H1 (cell line): ENCODE data around the gene HIPK1. TPM values are rescaled to one million over a fixed set of nuclear protein-coding genes. Genes with fewer than 3 reads are reported as not detected.

Source experiments
- CTCF ChIA-PET: fragments of 300-600 bp; sonication (Branson Sonifier 250); formaldehyde crosslinking; loops from one replicate; lab custom pipeline; 2021; ENCODE audit not compliant: partially characterized antibody; lab: Charles Lee
- POLR2A ChIA-PET: fragments of 300-600 bp; sonication (Branson Sonifier 250); formaldehyde crosslinking; loops from one replicate; lab custom pipeline; 2021; ENCODE audit warnings: inconsistent platforms; ENCODE audit not compliant: partially characterized antibody; lab: Charles Lee
- DNase-seq, 2 experiments: peaks; one replicate each; pipeline versions ENCODE4 v3.0.0 to v3.0.0-alpha.2; 2010 to 2022; ENCODE audit warnings: low spot score in 2 of 2, low read depth in 1 of 2, mixed read lengths in 1 of 2
- FAIRE-seq: peaks from 2 replicates; lab custom pipeline; 2011; peaks lifted over from hg19 to GRCh38; lab: Jason Lieb, UNC
- H2AFZ ChIP-seq: 2 replicates; pipeline ENCODE4 v1.8.1; 2012; ENCODE audit warnings: low read length, inconsistent platforms
- H2AK5ac ChIP-seq: 2 replicates; pipeline ENCODE4 v1.6.1; 2013; ENCODE audit warnings: low read depth, low read length
- H2BK120ac ChIP-seq: replicated peaks from 2 replicates; pipeline ENCODE3; 2013; ENCODE audit warnings: low read depth, low read length, inconsistent platforms
- H2BK12ac ChIP-seq: 2 replicates; pipeline ENCODE4 v1.6.1; 2013; ENCODE audit warnings: low read depth, low read length
- H2BK15ac ChIP-seq: 2 replicates; pipeline ENCODE4 v1.6.1; 2013; ENCODE audit warnings: low read length
- H2BK20ac ChIP-seq: 2 replicates; pipeline ENCODE4 v1.6.1; 2013; ENCODE audit warnings: low read length
- H2BK5ac ChIP-seq: 2 replicates; pipeline ENCODE4 v1.6.1; 2013; ENCODE audit warnings: low read depth, low read length
- H3K14ac ChIP-seq: 2 replicates; pipeline ENCODE4 v1.6.1; 2013; ENCODE audit warnings: inconsistent platforms; ENCODE audit not compliant: insufficient read length
- H3K18ac ChIP-seq: 2 replicates; pipeline ENCODE4 v1.6.1; 2013; ENCODE audit warnings: low read length; ENCODE audit errors: extremely low read depth
- H3K23ac ChIP-seq: 2 replicates; pipeline ENCODE4 v1.6.1; 2013; ENCODE audit warnings: inconsistent platforms; ENCODE audit not compliant: insufficient read length
- H3K23me2 ChIP-seq: 2 replicates; pipeline ENCODE4 v1.6.1; 2013; ENCODE audit warnings: low read depth, low read length
- H3K27ac ChIP-seq: 2 replicates; pipeline ENCODE4 v1.6.1; 2011; ENCODE audit warnings: low read depth, low read length, inconsistent platforms
- H3K27me3 ChIP-seq, 4 experiments: replicated peaks in 1 of 4; 1 replicate in 1 of 4; 2 replicates in 3 of 4; pipeline versions ENCODE4 v1.6.1 to v1.8.1; 2011 to 2013; ENCODE audit warnings: low read length in 3 of 4, mild to moderate bottlenecking in 3 of 4, inconsistent platforms in 2 of 4, mixed read lengths in 2 of 4, moderate library complexity in 1 of 4; ENCODE audit not compliant: control insufficient read depth in 3 of 4, insufficient read depth in 3 of 4; ENCODE audit errors: extremely low read depth in 1 of 4
- H3K36me3 ChIP-seq, 4 experiments: 2 replicates each; pipeline versions ENCODE4 v1.6.1 to v1.8.1; 2011 to 2013; ENCODE audit warnings: mild to moderate bottlenecking in 4 of 4, low read length in 3 of 4, moderate library complexity in 2 of 4, control low read depth in 1 of 4, inconsistent platforms in 1 of 4; ENCODE audit not compliant: insufficient read depth in 4 of 4, control insufficient read depth in 2 of 4
- H3K4ac ChIP-seq: replicated peaks from 2 replicates; pipeline ENCODE3; 2013; ENCODE audit warnings: low read length, low read depth, mixed read lengths, inconsistent platforms; ENCODE audit not compliant: insufficient read length
- H3K4me1 ChIP-seq, 4 experiments: replicated peaks in 1 of 4; 1 replicate in 1 of 4; 2 replicates in 3 of 4; pipeline versions ENCODE4 v1.6.1 to v1.8.1; 2011 to 2013; ENCODE audit warnings: low read length in 3 of 4, inconsistent platforms in 2 of 4, mixed read lengths in 1 of 4; ENCODE audit not compliant: insufficient read depth in 4 of 4, control insufficient read depth in 3 of 4
- H3K4me2 ChIP-seq, 2 experiments: 2 replicates each; pipeline versions ENCODE4 v1.6.1 to v1.8.1; 2011 to 2013; ENCODE audit warnings: low read depth in 2 of 2, low read length in 2 of 2, control low read depth in 1 of 2, inconsistent platforms in 1 of 2, mild to moderate bottlenecking in 1 of 2; ENCODE audit not compliant: insufficient read depth in 1 of 2
- H3K4me3 ChIP-seq, 4 experiments: fragments of 200-600, 300-600 bp in 1 of 4; sonication (generic), shearing (Covaris generic), sonication (Bioruptor Twin) in 1 of 4; 2 replicates each; pipeline versions ENCODE4 v1.5.1 to v1.8.1; 2011 to 2016; ENCODE audit warnings: low read length in 4 of 4, low read depth in 3 of 4, control low read depth in 2 of 4, inconsistent platforms in 2 of 4, mild to moderate bottlenecking in 2 of 4, mixed read lengths in 1 of 4, moderate library complexity in 1 of 4; ENCODE audit not compliant: insufficient read depth in 2 of 4; ENCODE audit errors: extremely low read depth in 1 of 4
- H3K56ac ChIP-seq: replicated peaks from 2 replicates; pipeline ENCODE3; 2013; ENCODE audit warnings: low read depth, mild to moderate bottlenecking, mixed read lengths, low read length, inconsistent platforms; ENCODE audit not compliant: insufficient read length
- H3K79me1 ChIP-seq: 2 replicates; pipeline ENCODE4 v1.6.1; 2013; ENCODE audit warnings: low read depth, low read length, control low read depth
- H3K79me2 ChIP-seq, 2 experiments: 2 replicates each; pipeline versions ENCODE4 v1.6.1 to v1.8.1; 2012 to 2013; ENCODE audit warnings: low read length in 2 of 2, mild to moderate bottlenecking in 2 of 2, inconsistent platforms in 1 of 2; ENCODE audit not compliant: insufficient read depth in 2 of 2, control insufficient read depth in 1 of 2
- H3K9ac ChIP-seq, 4 experiments: replicated peaks in 1 of 4; 1 replicate in 1 of 4; 2 replicates in 3 of 4; pipeline versions ENCODE4 v1.6.1 to v1.8.1; 2011 to 2013; ENCODE audit warnings: low read depth in 3 of 4, low read length in 3 of 4, control low read depth in 2 of 4, mild to moderate bottlenecking in 2 of 4, moderate library complexity in 2 of 4, inconsistent platforms in 1 of 4; ENCODE audit errors: extremely low read depth in 1 of 4
- H3K9me3 ChIP-seq, 2 experiments: 2 replicates each; pipeline versions ENCODE4 v1.6.1 to v1.8.1; 2012 to 2013; ENCODE audit warnings: mild to moderate bottlenecking in 2 of 2, moderate library complexity in 2 of 2, control low read depth in 1 of 2, inconsistent platforms in 1 of 2, low read depth in 1 of 2, low read length in 1 of 2, mixed read lengths in 1 of 2; ENCODE audit not compliant: insufficient read depth in 2 of 2
- H4K20me1 ChIP-seq, 2 experiments: replicated peaks in 1 of 2; 2 replicates each; pipeline versions ENCODE3 to v1.8.1; 2011 to 2013; ENCODE audit warnings: inconsistent platforms in 2 of 2, low read length in 2 of 2, mild to moderate bottlenecking in 1 of 2; ENCODE audit not compliant: insufficient read depth in 2 of 2, control insufficient read depth in 1 of 2
- H4K5ac ChIP-seq: 2 replicates; pipeline ENCODE4 v1.6.1; 2013; ENCODE audit warnings: low read length, low read depth, mixed read lengths, inconsistent platforms; ENCODE audit not compliant: insufficient read length
- H4K8ac ChIP-seq: 2 replicates; pipeline ENCODE4 v1.8.0; 2013; ENCODE audit warnings: mild to moderate bottlenecking, moderate library complexity, low read length, inconsistent platforms; ENCODE audit not compliant: insufficient read depth; ENCODE audit errors: extremely low read depth
- H4K91ac ChIP-seq: replicated peaks from 2 replicates; pipeline ENCODE3; 2013; ENCODE audit warnings: low read length, mixed read lengths, inconsistent platforms; ENCODE audit not compliant: insufficient read length
- ATF3 ChIP-seq: IDR thresholded peaks from 2 replicates; pipeline ENCODE4 v1.6.1; 2011; ENCODE audit warnings: low read depth, mild to moderate bottlenecking, low read length; ENCODE audit not compliant: insufficient read depth
- CBX8 ChIP-seq: fragments of 300-800, 300-1000 bp; sonication (generic); IDR thresholded peaks from 2 replicates; pipeline ENCODE4 v1.7.1; 2016; ENCODE audit warnings: low read depth, low read length, borderline replicate concordance
- CHD2 ChIP-seq: IDR thresholded peaks from 2 replicates; pipeline ENCODE4 v1.6.1; 2012; ENCODE audit warnings: low read length, improper control_type of control experiment
- EZH2 ChIP-seq: fragments of 200-600 bp; sonication (generic); IDR thresholded peaks from 2 replicates; pipeline ENCODE4 v1.7.1; 2012; ENCODE audit warnings: low read depth, mild to moderate bottlenecking, moderate library complexity, low read length, inconsistent platforms; ENCODE audit not compliant: severe bottlenecking
- GABPA ChIP-seq: IDR thresholded peaks from 2 replicates; pipeline ENCODE4 v1.6.1; 2011; ENCODE audit warnings: mild to moderate bottlenecking, low read length, moderate library complexity, borderline replicate concordance; ENCODE audit not compliant: insufficient read depth
- GTF2F1 ChIP-seq: IDR thresholded peaks from 2 replicates; pipeline ENCODE4 v1.6.1; 2012; ENCODE audit warnings: low read depth, low read length, improper control_type of control experiment, borderline replicate concordance
- KDM1A ChIP-seq: fragments of 200-600, 300-600 bp; sonication (generic); IDR thresholded peaks from 2 replicates; pipeline ENCODE4 v1.7.1; 2016; ENCODE audit warnings: mild to moderate bottlenecking, low read length, borderline replicate concordance
- POU5F1 ChIP-seq: IDR thresholded peaks from 2 replicates; pipeline ENCODE4 v1.6.1; 2011; ENCODE audit warnings: low read depth, mild to moderate bottlenecking, low read length, moderate library complexity
- RBBP5 ChIP-seq: IDR thresholded peaks from 2 replicates; pipeline ENCODE4 v1.7.1; 2012; ENCODE audit warnings: low read depth, mild to moderate bottlenecking, inconsistent platforms, low read length, moderate library complexity, borderline replicate concordance
- RNF2 ChIP-seq: fragments of 200-900, 300-1000 bp; sonication (generic); IDR thresholded peaks from 2 replicates; pipeline ENCODE4 v1.7.1; 2016; ENCODE audit warnings: borderline replicate concordance, low read depth, mild to moderate bottlenecking, antibody characterized with exemption, low read length; ENCODE audit not compliant: poor library complexity, severe bottlenecking; ENCODE audit errors: missing control alignments
- SIX5 ChIP-seq: IDR thresholded peaks from 2 replicates; pipeline ENCODE4 v1.6.1; 2011; ENCODE audit warnings: mild to moderate bottlenecking, low read depth, low read length
- SP2 ChIP-seq: IDR thresholded peaks from 2 replicates; pipeline ENCODE4 v1.6.1; 2012; ENCODE audit warnings: mild to moderate bottlenecking, low read length, inconsistent platforms
- SUZ12 ChIP-seq: fragments of 200-600 bp; sonication (generic); IDR thresholded peaks from 2 replicates; pipeline ENCODE4 v1.6.1; 2012; ENCODE audit warnings: mild to moderate bottlenecking, inconsistent platforms, low read length, moderate library complexity, mixed read lengths
- TCF12 ChIP-seq: IDR thresholded peaks from 2 replicates; pipeline ENCODE4 v1.6.1; 2011; ENCODE audit warnings: low read depth, mild to moderate bottlenecking, low read length
- WGBS, 2 experiments: shearing (Covaris generic) in 1 of 2; methylation state at CpG; one replicate each; pipeline versions ENCODE4 v1.1.6 to v1.1.7; 2013 to 2015; ENCODE audit warnings: low lambda C conversion rate in 2 of 2, mixed read lengths in 2 of 2, inconsistent platforms in 1 of 2, low coverage in 1 of 2, missing lambda C conversion rate in 1 of 2; ENCODE audit not compliant: insufficient replicate concordance in 2 of 2, insufficient coverage in 1 of 2, insufficient read length in 1 of 2; ENCODE audit errors: extremely low coverage in 1 of 2, missing lambda C conversion rate in 1 of 2; 5-methylcytosine and 5-hydroxymethylcytosine counted together
- polyA plus RNA-seq, 7 experiments: library from polyadenylated mRNA; depleted of rRNA in 3 of 7; stranded (reverse) in 5 of 7; unstranded in 2 of 7; fragments of >200 nt in 5 of 7; fragments of 200-250 nt in 2 of 7; gene quantifications; 1 replicate in 5 of 7; 2 replicates in 1 of 7; 4 replicates in 1 of 7; pipeline versions ENCODE4 v1.2.1 to v1.2.3, GENCODE V29; 2011 to 2013; ENCODE audit warnings: missing spikeins in 2 of 7, mixed read lengths in 2 of 7
- total RNA-seq: library from RNA; stranded (reverse); fragmentation: NEBNext Ultra II Directional; extraction: Animal tissue kit (Norgen Biotek cat#: 25700); gene quantifications from 2 replicates; pipeline ENCODE4 v1.2.1, GENCODE V29; 2021

HIPK1 gene
- total and polyA plus RNA-seq, 2 of the 8 experiments (the other 6 are each of a cell fraction or from before 2014, with no cell fraction given), result 46.2 to 64.3 TPM

- H2BK15ac ChIP-seq, result no peak overlapping the region
- CTCF ChIA-PET, result no interaction called here
- H3K9me3 ChIP-seq, result no peaks in the 10 kb centered on the region
- H4K91ac ChIP-seq, result no peak overlapping the region
- no peak overlapping the region for H3K9ac ChIP-seq
- no peak overlapping the region for H3K23ac ChIP-seq
- POLR2A ChIA-PET, result no interaction called here
- no peaks in the 10 kb centered on the region for H3K4me1 ChIP-seq
- no peak overlapping the region for H4K5ac ChIP-seq
- no peak overlapping the region for H2BK5ac ChIP-seq
- FAIRE-seq, result no peak
- no peak overlapping the region for H2AFZ ChIP-seq
- no peaks in the 10 kb centered on the region for H4K20me1 ChIP-seq
- no peak overlapping the region for H3K18ac ChIP-seq
- no peak overlapping the region for H3K14ac ChIP-seq
- H3K4ac ChIP-seq, result no peak overlapping the region
- no peak overlapping the region for H4K8ac ChIP-seq
- WGBS, 2 experiments, result 42% methylated on average over 2 of the region's 2 CpGs; no CpG with 5 or more reads in 1 of the 2 experiments
- H2BK20ac ChIP-seq, result no peak overlapping the region
- no peak overlapping the region for H3K4me2 ChIP-seq
- no peaks in the 10 kb centered on the region for H3K27me3 ChIP-seq
- H3K79me2 ChIP-seq, result no peaks in the 10 kb centered on the region
- peaks cover 0 to 5% (median under 1%) of the 10 kb centered on the region in 4 experiments; a peak in 2 of 8 replicates for H3K36me3 ChIP-seq
- no peak overlapping the region for H2BK12ac ChIP-seq
- no peak overlapping the region for H2AK5ac ChIP-seq
- no peak overlapping the region for H3K27ac ChIP-seq
- H3K4me3 ChIP-seq, result no peak overlapping the region
- H2BK120ac ChIP-seq, result no peak overlapping the region
- DNase-seq, result no peak
- H3K23me2 ChIP-seq, result no peaks in the 10 kb centered on the region
- H3K56ac ChIP-seq, result no peak overlapping the region
- H3K79me1 ChIP-seq, result no peaks in the 10 kb centered on the region
- no peak for TF ChIP-seq ATF3
- no peak for TF ChIP-seq SUZ12
- no peak for TF ChIP-seq SIX5
- TF ChIP-seq GABPA, result no peak
- no peak for TF ChIP-seq POU5F1
- no peak for TF ChIP-seq TCF12
- no peak for TF ChIP-seq KDM1A
- TF ChIP-seq SP2, result no peak
- no peak for TF ChIP-seq RBBP5
- no peak for TF ChIP-seq EZH2
- no peak for TF ChIP-seq GTF2F1
- no peak for TF ChIP-seq CHD2
- TF ChIP-seq CBX8, result no peak
- TF ChIP-seq RNF2, result no peak
Observed at GRCh38 chr1:113890816-113891215, 38.3 kb upstream of the HIPK1 start.
